CD8-positive, alpha-beta memory T cell (primary cell): ENCODE results near the gene GOLGA3. TPM values are rescaled to one million over a fixed set of nuclear protein-coding genes. Genes with fewer than 3 reads are reported as not detected.

Experiments
- CTCF ChIA-PET: fragments of 350-600 bp; sonication (Branson Sonifier 250); formaldehyde crosslinking; loops from one replicate; lab custom pipeline; 2021; ENCODE audit warnings: antibody characterized with exemption; lab: Charles Lee
- POLR2A ChIA-PET: fragments of 350-600 bp; sonication (Branson Sonifier 250); formaldehyde crosslinking; loops from one replicate; lab custom pipeline; 2021; ENCODE audit warnings: antibody characterized with exemption; lab: Charles Lee
- DNase-seq, 5 donors: peaks; one replicate each; pipeline versions ENCODE4 v3.0.0 to v3.0.0-alpha.2; 2020 to 2022; ENCODE audit warnings: mixed read lengths in 1 of 5
- H3K27ac ChIP-seq: one replicate; pipeline ENCODE4 v1.7.0; 2013; ENCODE audit warnings: low read depth, mild to moderate bottlenecking, low read length, moderate library complexity
- H3K27me3 ChIP-seq: 2 replicates; pipeline ENCODE4 v1.7.0; 2013; ENCODE audit warnings: low read length, mild to moderate bottlenecking; ENCODE audit not compliant: insufficient read depth, poor library complexity, severe bottlenecking
- H3K36me3 ChIP-seq: 2 replicates; pipeline ENCODE4 v1.7.0; 2013; ENCODE audit warnings: mild to moderate bottlenecking, low read length, moderate library complexity; ENCODE audit not compliant: insufficient read depth
- H3K4me1 ChIP-seq: 2 replicates; pipeline ENCODE4 v1.7.0; 2013; ENCODE audit warnings: mild to moderate bottlenecking, low read length, moderate library complexity; ENCODE audit not compliant: insufficient read depth
- H3K4me3 ChIP-seq: 2 replicates; pipeline ENCODE4 v1.7.0; 2013; ENCODE audit warnings: mild to moderate bottlenecking, low read length
- H3K9me3 ChIP-seq: 2 replicates; pipeline ENCODE4 v1.7.0; 2013; ENCODE audit warnings: mild to moderate bottlenecking, low read length
- H3K27ac Mint-ChIP-seq, 8 donors: one replicate each; pipeline ENCODE4 v1.8.0; 2020 to 2021; ENCODE audit warnings: mixed read lengths in 8 of 8, mild to moderate bottlenecking in 6 of 8, inconsistent platforms in 3 of 8, moderate library complexity in 3 of 8
- H3K27me3 Mint-ChIP-seq, 2 donors: one replicate each; pipeline ENCODE4 v1.8.0; 2020 to 2021; ENCODE audit warnings: mixed read lengths in 2 of 2, mild to moderate bottlenecking in 1 of 2, moderate library complexity in 1 of 2
- H3K36me3 Mint-ChIP-seq, 3 donors: one replicate each; pipeline ENCODE4 v1.8.0; 2020 to 2021; ENCODE audit warnings: mixed read lengths in 3 of 3, inconsistent platforms in 1 of 3, mild to moderate bottlenecking in 1 of 3
- H3K4me1 Mint-ChIP-seq, 3 donors: one replicate each; pipeline ENCODE4 v1.8.0; 2020 to 2021; ENCODE audit warnings: mixed read lengths in 3 of 3, inconsistent platforms in 1 of 3, mild to moderate bottlenecking in 1 of 3
- H3K4me3 Mint-ChIP-seq, 7 donors: one replicate each; pipeline ENCODE4 v1.8.0; 2020 to 2021; ENCODE audit warnings: mixed read lengths in 7 of 7, mild to moderate bottlenecking in 6 of 7, moderate library complexity in 4 of 7, inconsistent platforms in 2 of 7
- H3K9me3 Mint-ChIP-seq, 5 donors: one replicate each; pipeline ENCODE4 v1.8.0; 2020 to 2022; ENCODE audit warnings: mixed read lengths in 5 of 5, mild to moderate bottlenecking in 3 of 5, moderate library complexity in 2 of 5, inconsistent platforms in 1 of 5
- polyA plus RNA-seq: library from polyadenylated mRNA; unstranded; fragments of 300-500 nt; fragmentation: Illumina TruSeq; gene quantifications from one replicate; pipeline ENCODE4 v1.2.3, GENCODE V29; 2021
- total RNA-seq, 2 experiments: library from RNA; stranded (reverse); gene quantifications; one replicate each; pipeline ENCODE4 v1.2.3, GENCODE V29; 2021

GOLGA3 gene
- total and polyA plus RNA-seq, 3 experiments from 2014 or later = 13.4 to 68.2 (median 63.7) TPM

DNA sequence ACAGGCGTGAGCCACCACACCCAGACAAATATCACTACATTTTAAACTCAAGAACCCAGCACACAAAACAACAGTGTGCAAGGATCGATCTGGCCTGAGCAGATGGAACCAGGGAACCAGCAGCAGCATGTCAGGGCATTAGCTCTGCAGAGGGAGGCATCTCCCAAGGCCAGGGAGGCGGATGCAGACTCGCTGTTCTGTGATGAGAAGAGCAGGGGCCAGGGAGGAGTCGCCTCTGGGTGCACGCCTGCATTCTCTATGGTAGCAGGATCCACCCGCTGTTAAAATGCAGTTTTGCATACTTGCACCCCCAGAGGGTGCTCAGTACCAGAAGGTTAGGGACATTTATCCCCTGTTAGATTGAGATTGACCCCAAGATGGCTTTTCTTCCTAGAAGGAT lies 100.2 kb downstream of the GOLGA3 start:
- Mint-ChIP-seq H3K4me3 (no peak overlapping the region), H3K36me3 (peaks cover 35 to 88% (median 36%) of the 10 kb centered on the region in 3 donors), H3K9me3 (no peaks in the 10 kb centered on the region), H3K27ac (peak overlapping the region in 4 of 8 donors; percentile 27 to 75 (median 58)), H3K4me1 (no peaks in the 10 kb centered on the region), H3K27me3 (no peaks in the 10 kb centered on the region)
- Histone ChIP-seq H3K36me3 (peaks cover 48% of the 10 kb centered on the region), H3K4me1 (no peaks in the 10 kb centered on the region), H3K4me3 (no peak overlapping the region), H3K27me3 (no peaks in the 10 kb centered on the region), H3K27ac (no peak overlapping the region), H3K9me3 (no peaks in the 10 kb centered on the region)
- POLR2A ChIA-PET = no interaction called here
- DNase-seq = no peak
- CTCF ChIA-PET = no interaction called here

DNA sequence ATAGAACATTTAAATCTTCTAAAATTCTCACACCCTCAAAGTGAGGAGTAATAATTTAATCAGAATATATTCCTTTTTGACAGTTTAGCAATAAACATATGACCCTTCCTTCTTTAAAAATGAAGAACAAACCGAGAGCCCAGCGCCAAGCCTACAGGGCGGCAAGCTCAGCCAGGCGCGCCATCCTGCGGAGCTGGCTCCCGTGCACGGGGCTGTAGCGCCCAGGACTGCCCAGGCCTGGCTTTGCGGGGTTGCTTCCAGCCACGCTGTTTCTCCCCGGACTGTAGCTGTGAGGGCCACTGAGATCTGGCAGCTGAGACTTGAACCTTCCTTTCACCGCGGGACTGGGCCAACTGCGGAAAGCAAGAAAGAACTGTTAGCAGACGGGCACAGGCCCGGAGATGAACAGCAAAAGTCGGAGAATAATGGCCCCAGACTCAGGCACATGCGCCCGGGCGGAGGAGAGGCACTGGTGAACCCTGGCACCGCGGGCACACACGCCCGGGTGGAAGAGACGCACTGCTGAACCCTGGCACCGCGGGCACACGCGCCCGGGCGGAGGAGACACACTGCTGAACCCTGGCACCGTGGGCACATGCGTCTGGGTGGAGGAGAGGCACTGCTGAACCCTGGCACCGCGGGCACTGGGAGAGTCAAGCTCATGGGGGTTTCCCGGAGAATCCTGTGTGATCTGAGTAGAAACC lies 101.4 kb downstream of the GOLGA3 start:
- Histone ChIP-seq H3K9me3 (no peaks in the 10 kb centered on the region), H3K4me1 (no peaks in the 10 kb centered on the region), H3K4me3 (no peak overlapping the region), H3K36me3 (peaks cover 37% of the 10 kb centered on the region), H3K27me3 (no peaks in the 10 kb centered on the region), H3K27ac (no peak overlapping the region)
- Mint-ChIP-seq H3K27me3 (no peaks in the 10 kb centered on the region), H3K4me3 (no peak overlapping the region), H3K9me3 (no peaks in the 10 kb centered on the region), H3K36me3 (peaks cover 24 to 86% (median 24%) of the 10 kb centered on the region in 3 donors), H3K4me1 (no peaks in the 10 kb centered on the region), H3K27ac (no peak overlapping the region)
- POLR2A ChIA-PET = no interaction called here
- CTCF ChIA-PET = interaction anchor here (0.7 kb wide), 1 partner anchor 32 kb away, joined by 3 read pairs; no protein-coding TSS in a partner anchor
- DNase-seq = no peak

DNA sequence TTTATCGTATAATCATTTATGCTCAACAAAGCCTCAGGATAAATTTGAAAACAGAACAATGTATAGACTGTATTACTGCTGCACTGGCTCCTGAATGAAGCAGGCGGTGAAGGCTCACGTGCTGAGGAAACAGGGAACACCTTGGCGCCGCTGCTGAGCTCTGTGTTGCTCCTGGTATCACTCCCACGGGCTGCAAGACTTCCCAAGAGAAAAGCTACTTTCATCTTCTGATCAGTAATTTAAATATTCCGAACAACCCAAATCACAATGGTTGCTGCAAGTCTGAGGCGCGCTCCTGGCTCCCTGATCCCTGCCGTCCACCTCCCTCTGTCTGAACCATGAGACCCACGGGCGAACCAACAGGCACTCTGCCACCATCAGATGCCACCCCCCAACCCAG lies 102.3 kb downstream of the GOLGA3 start:
- H3K4me1 ChIP-seq = no peaks in the 10 kb centered on the region
- no peak overlapping the region for H3K4me3 ChIP-seq
- Mint-ChIP-seq H3K27me3 (no peaks in the 10 kb centered on the region), H3K4me1 (no peaks in the 10 kb centered on the region), H3K9me3 (no peaks in the 10 kb centered on the region), H3K4me3 (no peak overlapping the region), H3K36me3 (peaks cover 18 to 84% (median 18%) of the 10 kb centered on the region in 3 donors), H3K27ac (no peak overlapping the region)
- no peaks in the 10 kb centered on the region for H3K27me3 ChIP-seq
- POLR2A ChIA-PET = no interaction called here
- peaks cover 29% of the 10 kb centered on the region for H3K36me3 ChIP-seq
- CTCF ChIA-PET = no interaction called here
- no peak for DNase-seq
- no peaks in the 10 kb centered on the region for H3K9me3 ChIP-seq
- no peak overlapping the region for H3K27ac ChIP-seq

DNA sequence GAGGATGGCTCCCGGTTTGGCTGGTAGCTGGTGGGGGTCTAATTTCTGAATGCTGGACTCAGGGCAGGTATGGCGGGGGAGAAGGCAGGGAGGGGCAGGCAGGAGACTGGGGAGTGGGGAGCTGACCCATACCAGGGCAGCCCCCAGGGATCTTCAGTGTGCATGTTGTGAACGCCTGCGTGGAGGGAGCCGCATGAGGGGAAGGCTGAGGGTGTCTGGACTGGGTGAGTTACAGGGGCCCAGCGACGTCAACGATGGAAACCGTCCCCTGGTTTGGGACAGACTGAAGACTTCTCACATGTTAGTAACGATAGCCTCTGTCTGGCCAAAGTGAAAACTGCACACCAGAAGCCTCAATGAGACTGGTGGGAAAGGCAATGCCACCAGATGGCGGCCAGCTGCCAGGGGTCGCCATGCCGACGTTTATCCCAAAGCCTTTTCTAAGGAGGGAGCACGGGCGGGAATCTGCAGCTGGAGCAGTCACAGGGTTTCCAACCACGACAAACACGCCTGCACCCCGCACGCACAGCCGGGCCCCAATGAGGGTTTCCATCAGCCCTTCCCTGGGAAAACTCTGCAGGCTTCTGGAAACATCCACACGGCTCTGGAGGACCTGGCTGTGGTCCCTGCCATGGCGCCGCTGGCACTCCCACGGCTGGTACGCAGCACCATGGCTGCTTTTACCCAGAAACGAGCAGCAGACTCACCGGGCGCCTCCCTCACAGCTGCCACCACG lies 104.0 kb downstream of the GOLGA3 start:
- Mint-ChIP-seq H3K36me3 (peaks cover 6 to 84% (median 17%) of the 10 kb centered on the region in 3 donors), H3K27ac (peak overlapping the region in 1 of 8 donors; percentile 82)

DNA sequence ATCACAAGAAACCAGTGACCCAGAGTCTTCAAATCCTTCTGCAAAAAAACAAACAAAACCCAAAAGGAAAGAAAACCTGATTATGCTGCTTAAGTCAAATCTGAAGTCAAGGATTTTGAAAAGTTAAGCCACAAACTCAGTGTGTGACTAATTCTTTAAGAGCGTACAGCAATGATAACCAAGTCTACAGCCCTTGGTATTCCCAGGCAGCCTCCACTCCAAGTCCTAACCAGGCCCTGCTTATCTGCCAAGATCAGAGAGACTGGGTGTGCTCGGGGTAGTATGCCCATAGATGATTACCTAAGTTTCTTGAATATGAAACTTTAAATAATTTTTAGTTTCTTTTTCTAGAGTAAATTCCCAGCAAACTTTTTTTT lies 104.9 kb downstream of the GOLGA3 start:
- peaks cover 44% of the 10 kb centered on the region for H3K36me3 ChIP-seq
- no peak overlapping the region for H3K27ac ChIP-seq
- CTCF ChIA-PET = no interaction called here
- peak overlapping the region in 1 of 8 donors; percentile 15 for H3K27ac Mint-ChIP-seq
- H3K27me3 ChIP-seq = no peaks in the 10 kb centered on the region
- no peak for DNase-seq
- H3K36me3 Mint-ChIP-seq = peaks cover 5 to 90% (median 19%) of the 10 kb centered on the region in 3 donors
- H3K9me3 Mint-ChIP-seq = no peaks in the 10 kb centered on the region
- H3K4me1 ChIP-seq = no peaks in the 10 kb centered on the region
- no peak overlapping the region for H3K4me3 Mint-ChIP-seq
- POLR2A ChIA-PET = no interaction called here
- H3K9me3 ChIP-seq = no peaks in the 10 kb centered on the region
- H3K27me3 Mint-ChIP-seq = no peaks in the 10 kb centered on the region
- H3K4me3 ChIP-seq = no peak overlapping the region
- H3K4me1 Mint-ChIP-seq = no peaks in the 10 kb centered on the region

More for the DNA sequence above, 104.0 kb downstream of the GOLGA3 start:
- Mint-ChIP-seq H3K4me3 (no peak overlapping the region), H3K27me3 (no peaks in the 10 kb centered on the region), H3K4me1 (no peaks in the 10 kb centered on the region), H3K9me3 (no peaks in the 10 kb centered on the region)
- ChIA-PET POLR2A (no interaction called here), CTCF (no interaction called here)
- Histone ChIP-seq H3K4me1 (no peaks in the 10 kb centered on the region), H3K36me3 (peaks cover 36% of the 10 kb centered on the region), H3K4me3 (no peak overlapping the region), H3K27me3 (no peaks in the 10 kb centered on the region), H3K9me3 (no peaks in the 10 kb centered on the region), H3K27ac (no peak overlapping the region)
- DNase-seq = no peak

DNA sequence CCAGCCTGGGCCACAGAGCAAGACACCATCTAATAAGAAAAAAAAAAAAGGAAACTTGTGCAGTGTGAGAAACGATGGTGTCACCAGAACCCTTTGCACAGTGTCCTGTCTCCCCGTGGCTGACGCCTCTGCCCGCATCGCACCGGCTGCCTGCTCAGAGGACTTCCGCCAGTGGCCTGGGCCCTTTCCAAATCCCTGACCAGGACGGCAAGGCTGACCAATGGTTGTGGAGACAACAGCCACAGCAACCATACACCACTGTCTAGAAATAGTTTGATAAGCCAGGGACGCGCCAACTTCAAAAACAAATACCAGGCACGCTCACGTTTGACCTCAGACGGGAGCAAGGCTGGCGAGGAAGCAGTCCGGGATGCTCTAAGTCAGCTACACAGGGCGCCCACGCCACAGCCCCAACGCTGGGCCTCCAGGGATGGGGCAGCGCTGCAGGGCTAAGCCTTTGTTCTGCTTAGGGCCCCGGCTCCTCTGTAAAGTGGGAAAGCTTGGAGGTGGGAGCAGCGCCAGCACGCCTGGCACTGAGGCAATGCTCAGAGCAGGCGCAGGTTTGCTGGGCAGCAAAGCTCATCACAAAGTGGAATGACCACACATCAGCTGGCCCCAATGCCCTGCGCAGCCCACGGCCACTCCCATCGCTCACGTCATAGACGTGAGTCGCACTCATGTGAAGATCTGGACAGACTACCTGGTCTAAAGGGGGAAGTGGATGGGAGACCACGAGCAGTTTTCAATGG lies 105.5 kb downstream of the GOLGA3 start:
- Histone ChIP-seq H3K36me3 (peaks cover 46% of the 10 kb centered on the region), H3K27ac (no peak overlapping the region), H3K27me3 (no peaks in the 10 kb centered on the region), H3K4me1 (no peaks in the 10 kb centered on the region), H3K4me3 (no peak overlapping the region), H3K9me3 (no peaks in the 10 kb centered on the region)
- ChIA-PET CTCF (no interaction called here), POLR2A (no interaction called here)
- H3K27me3 Mint-ChIP-seq = no peaks in the 10 kb centered on the region
- peaks cover 5 to 86% (median 19%) of the 10 kb centered on the region in 3 donors for H3K36me3 Mint-ChIP-seq
- no peak for DNase-seq
- no peak overlapping the region for H3K4me3 Mint-ChIP-seq
- H3K27ac Mint-ChIP-seq = peak overlapping the region in 2 of 8 donors; percentile 15 to 36
- no peaks in the 10 kb centered on the region for H3K4me1 Mint-ChIP-seq
- no peaks in the 10 kb centered on the region for H3K9me3 Mint-ChIP-seq

DNA sequence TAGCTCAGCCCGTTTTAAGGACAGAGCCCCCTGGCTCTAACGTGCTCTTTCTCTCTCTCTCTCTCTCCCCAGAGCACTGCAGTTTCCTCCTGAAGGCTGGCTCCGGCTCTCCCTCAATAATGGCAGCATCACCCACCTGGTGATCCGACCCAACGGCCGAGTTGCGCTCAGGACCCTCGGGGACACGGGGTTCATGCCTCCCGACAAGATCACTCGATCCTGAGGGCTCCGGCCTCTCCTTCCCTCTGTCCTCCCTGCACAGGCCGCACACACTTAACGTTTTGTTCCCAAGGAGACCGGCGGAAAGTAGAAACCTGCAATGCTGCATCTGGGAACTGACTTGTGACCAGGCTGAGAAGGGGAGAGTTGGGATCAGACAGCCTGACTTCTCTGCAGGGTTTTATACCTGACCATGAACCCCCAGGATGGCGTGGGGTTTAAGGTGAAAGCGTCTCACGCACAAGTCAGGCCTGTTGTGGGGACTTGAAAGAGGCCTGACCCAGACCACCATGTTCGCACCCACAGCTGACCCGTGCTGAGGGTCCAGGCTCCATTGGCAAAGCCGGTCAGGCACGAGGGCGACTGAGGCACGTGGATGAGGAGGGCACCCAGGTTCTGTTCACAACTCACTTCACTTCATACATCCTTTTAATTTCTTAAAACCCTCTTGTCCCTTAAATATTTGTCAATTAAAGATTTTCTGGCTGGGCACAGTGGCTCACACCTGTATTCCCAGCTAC lies 107.9 kb downstream of the GOLGA3 start:
- Histone ChIP-seq H3K4me1 (no peaks in the 10 kb centered on the region), H3K4me3 (no peak overlapping the region), H3K27ac (no peak overlapping the region), H3K36me3 (peaks cover 25% of the 10 kb centered on the region), H3K27me3 (no peaks in the 10 kb centered on the region), H3K9me3 (no peaks in the 10 kb centered on the region)
- peaks cover under 1 to 76% (median 7%) of the 10 kb centered on the region in 3 donors for H3K36me3 Mint-ChIP-seq
- ChIA-PET POLR2A (interaction anchor here (0.6 kb wide), 1 partner anchor 15 kb away, joined by 8 read pairs; no protein-coding TSS in a partner anchor), CTCF (no interaction called here)
- no peak overlapping the region for H3K4me3 Mint-ChIP-seq
- H3K4me1 Mint-ChIP-seq = no peaks in the 10 kb centered on the region
- no peak for DNase-seq
- no peaks in the 10 kb centered on the region for H3K27me3 Mint-ChIP-seq
- peak overlapping the region in 1 of 8 donors; percentile 43 for H3K27ac Mint-ChIP-seq
- H3K9me3 Mint-ChIP-seq = no peaks in the 10 kb centered on the region
